Activated T-cell treated with anti-CD3 and anti-CD28 coated beads for 48 hours (primary cell): ENCODE data around the gene HOXD12.

ENCODE experiments used
- DNase-seq: peaks from one replicate; pipeline ENCODE4 v3.0.0-alpha.2; 2020; ENCODE audit warnings: low read depth

HOXD12 gene

GRCh38 chr2:176147800-176148496 is 48.4 kb downstream of the HOXD12 start:
- DNase-seq, result no peak

- no peak for DNase-seq
Observed at GRCh38 chr2:176148751-176149421, 49.3 kb downstream of the HOXD12 start.

- no peak for DNase-seq
Observed at GRCh38 chr2:176149481-176149938, 49.9 kb downstream of the HOXD12 start.

DNA sequence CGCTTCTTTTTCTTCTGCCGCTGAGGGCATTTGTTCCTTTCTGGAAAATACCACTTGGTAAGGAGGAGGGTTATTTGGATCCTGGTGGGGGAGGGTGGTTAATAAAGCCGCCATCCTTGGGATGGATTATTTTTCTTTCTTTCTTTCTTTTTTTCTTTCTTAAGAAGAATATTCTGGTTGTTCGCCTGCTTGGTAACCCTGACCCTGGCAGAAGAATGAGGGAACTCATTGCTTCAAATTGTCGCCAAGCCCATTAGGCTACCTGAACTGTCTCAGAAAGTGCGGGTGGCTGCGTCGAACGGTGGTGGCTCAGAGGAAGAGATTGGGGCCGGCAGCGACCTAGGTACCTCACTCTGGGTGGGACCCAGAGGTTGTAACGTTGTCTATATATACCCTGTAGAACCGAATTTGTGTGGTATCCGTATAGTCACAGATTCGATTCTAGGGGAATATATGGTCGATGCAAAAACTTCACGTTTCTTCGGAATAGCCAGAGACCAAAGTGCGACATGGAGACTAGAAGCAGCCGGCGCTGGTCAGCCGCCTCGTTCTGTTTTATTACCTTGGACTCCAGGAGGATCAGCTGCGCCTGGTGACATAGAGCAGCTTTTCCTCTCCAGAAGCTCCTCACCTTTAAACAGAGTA is 50.5 kb downstream of the HOXD12 start:
- no peak for DNase-seq

DNA sequence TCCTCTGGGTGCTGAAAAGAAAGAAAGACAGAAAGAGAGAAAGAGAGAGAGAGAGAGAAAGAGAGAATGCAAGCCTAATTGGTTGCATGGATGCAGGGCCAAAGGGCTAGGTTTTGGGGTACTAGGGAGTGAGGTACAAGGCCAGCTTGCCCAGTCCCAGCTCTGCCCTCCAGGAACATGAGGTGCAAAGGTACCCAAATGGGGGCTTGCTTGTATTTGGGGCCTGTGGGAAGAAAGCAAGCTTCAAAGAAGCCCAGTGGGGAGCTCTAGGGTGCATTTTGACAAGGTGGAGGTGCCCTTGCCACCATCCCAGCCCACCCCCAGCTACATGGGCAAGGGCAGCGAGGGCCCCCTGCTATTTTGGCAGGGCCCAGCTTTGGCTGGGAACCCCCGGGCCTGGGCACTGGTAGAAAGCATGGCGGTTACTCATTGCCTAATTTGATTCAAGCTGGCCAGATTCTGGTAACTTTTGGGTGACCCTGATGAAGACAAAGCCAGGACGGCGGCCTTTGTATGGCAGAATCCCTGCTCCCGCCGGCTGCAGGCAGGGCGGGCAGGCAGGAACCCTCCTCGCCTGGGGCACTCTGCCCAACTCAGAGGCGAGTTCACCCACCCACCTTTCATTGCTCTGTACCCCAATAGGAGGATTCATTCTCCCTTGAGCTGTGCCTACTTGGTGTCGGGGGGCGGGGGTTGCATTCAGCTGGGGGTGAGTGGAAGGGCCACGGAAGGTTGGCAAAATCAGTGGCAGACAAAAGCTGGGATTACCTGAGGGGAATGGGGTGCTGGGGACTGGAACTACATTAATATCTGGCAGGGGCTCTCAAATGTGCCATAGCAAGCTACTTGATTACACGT is 51.2 kb downstream of the HOXD12 start:
- no peak for DNase-seq

GRCh38 chr2:176151442-176152287 is 52.1 kb downstream of the HOXD12 start, which contains the start of gene HOXD4:
TSS of gene HOXD4 (plus strand) at chr2:176151550. CDS start at chr2:176151634, 84 bp downstream.
- no peak for DNase-seq
